HG03066 (cell line): ENCODE measurements around the gene NDUFS2.
"Not testable (repeated sequence)": the region's sequence is repeated elsewhere in the genome, so short reads cannot be mapped to it uniquely, and the experiment has no call there.

ENCODE experiments used
- ATAC-seq: cut with Tn5 transposase; IDR thresholded peaks from one replicate; pipeline ENCODE4 v1.9.1; 2021; ENCODE audit warnings: low read depth; ENCODE audit not compliant: unreplicated experiment

The NDUFS2 gene

GRCh38 chr1:161216945-161217712 is 15.0 kb downstream of the NDUFS2 start:
- ATAC-seq: peak; percentile 94

DNA sequence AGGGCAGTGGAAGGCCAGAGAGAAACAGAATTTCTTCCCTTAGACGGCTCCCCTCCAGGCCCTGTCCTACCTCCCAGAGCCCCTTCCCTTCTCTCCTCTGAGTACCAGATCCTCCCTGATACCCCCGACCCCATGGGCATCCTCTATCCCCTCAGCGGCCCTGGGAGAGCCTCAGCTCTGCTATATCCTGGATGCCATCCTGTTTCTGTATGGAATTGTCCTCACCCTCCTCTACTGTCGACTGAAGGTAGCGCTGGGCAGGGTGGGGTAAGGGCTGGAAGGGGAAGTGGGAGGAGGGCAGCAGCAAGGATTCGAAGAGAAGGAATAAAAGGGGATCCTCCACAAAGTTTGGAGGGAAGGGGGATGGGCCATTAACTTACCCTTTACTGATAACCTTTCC is 15.7 kb downstream of the NDUFS2 start:
- no peak for ATAC-seq

- ATAC-seq: no peak
Observed at GRCh38 chr1:161218301-161219077, 16.3 kb downstream of the NDUFS2 start.

GRCh38 chr1:161219078-161219892 is 17.1 kb downstream of the NDUFS2 start:
- ATAC-seq: no peak

DNA sequence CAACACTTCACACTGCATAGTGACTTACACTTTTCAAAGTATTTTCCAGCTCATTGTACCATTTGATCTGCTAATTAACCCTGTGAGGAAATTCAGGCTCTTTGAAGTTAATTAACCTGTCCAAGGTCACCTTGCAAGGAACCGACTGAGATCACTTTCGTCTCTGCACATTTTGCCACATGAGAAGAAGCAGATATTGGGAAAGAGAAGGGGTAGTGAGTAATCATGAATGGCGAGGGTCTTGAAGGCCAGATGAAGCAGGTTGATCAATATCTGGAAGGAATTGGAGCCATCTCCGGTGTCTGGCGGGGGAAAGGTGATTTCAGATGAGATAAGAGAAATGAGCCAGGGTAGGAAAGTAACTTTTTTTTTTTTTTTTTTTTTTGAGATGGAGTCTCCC is 17.8 kb downstream of the NDUFS2 start:
- no peak for ATAC-seq

DNA sequence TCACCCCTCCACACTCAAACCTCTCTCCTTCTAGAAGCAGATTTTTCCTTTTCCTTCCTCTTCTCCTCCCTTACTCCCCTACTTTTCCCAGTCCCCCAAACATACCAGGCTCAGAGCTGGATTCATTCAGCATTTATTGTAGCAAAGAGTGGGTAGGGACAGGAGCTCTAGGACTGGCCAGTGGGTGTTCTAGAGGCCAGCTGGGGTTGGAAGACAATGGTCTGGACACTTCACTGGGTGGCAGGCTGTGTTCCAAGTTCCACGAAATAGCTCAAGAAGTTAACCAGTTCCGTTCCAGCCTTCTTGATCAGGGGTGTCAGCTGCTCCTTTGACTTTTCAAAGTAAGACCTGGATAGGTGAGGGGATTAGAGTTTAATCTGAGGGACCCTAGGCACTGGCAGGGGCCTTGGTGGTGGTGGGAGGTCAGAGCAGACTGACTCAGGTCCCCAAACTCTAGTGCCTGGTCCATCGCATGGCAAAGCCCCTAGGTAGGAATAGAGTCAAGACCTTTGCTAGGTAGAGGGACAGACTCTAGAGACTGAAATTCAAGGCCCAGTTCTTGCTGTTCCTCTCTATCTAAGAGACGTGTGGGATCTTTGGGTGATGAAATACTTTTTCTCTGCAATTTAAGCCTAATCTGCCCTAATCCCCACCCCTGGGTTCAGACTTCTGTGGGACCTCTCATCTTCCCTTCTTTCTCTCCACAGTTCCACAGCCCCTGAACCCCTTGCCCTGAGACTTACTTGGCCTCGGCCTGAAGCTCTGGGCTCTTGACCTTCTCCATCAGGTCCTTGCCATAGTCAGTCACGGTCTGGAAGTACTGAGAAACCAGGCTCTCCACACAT is 20.2 kb downstream of the NDUFS2 start:
- no peak for ATAC-seq

DNA sequence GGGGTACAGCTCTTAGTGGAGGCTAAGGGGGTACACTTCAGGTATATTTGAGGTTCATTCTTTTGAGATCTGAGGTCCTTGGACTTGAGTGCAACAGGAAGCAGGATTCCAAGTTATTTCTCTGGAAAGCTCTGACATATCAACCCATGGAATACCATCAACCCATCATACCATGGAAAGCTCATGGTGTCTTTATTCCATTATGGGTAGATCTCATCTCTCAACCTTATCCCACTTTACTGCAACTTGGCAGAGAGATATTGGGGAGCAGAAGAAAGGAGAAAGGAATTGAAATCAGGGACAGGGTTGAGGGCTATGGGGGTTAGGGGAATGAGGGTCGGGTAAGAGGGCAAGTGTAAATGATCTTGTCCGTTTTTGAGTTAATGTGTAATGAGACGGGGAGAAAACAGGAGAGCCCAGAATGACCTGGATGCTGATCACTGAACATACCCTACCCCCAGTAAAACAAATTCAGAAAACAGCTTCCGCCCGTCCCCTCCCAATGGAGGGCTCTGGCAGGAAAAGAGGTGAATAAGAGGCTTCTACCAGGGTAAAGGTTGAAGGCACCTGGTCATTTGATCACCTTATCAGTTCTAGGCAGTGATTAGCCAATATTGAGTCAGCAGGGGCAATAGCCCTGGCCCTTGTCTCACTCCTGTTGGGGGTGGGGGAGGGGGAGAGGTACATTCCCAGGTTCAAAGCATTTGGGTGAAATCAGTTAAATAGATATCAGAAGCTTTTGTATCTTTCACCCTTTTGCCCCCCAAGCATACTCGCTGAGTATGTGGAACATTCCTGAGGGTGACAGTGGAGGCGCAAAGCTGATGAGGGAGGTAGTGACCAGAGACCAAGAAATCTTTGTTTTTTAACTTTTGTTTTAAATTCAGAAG is 21.9 kb downstream of the NDUFS2 start:
- ATAC-seq: no peak

- ATAC-seq: not testable (repeated sequence)
Observed at GRCh38 chr1:161224695-161225087, 22.5 kb downstream of the NDUFS2 start.

DNA sequence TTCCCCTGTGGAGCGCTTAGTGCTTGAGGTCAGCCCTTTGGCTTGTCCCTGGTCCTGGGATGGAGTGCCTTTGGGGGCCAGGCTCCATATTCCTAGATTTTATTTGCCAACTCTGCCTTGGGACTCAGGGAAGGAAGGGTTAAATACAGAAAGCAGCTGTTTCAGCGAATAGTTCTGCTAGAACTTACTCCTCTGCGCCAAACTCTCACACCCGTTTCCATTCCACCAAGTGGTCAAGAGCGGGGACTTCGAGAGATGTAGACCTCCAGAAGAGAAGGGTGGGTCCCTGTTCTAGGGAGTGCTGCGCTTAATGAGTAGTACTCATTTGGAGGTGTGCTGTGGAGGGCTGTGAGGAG is 23.0 kb downstream of the NDUFS2 start:
- ATAC-seq: no peak

DNA sequence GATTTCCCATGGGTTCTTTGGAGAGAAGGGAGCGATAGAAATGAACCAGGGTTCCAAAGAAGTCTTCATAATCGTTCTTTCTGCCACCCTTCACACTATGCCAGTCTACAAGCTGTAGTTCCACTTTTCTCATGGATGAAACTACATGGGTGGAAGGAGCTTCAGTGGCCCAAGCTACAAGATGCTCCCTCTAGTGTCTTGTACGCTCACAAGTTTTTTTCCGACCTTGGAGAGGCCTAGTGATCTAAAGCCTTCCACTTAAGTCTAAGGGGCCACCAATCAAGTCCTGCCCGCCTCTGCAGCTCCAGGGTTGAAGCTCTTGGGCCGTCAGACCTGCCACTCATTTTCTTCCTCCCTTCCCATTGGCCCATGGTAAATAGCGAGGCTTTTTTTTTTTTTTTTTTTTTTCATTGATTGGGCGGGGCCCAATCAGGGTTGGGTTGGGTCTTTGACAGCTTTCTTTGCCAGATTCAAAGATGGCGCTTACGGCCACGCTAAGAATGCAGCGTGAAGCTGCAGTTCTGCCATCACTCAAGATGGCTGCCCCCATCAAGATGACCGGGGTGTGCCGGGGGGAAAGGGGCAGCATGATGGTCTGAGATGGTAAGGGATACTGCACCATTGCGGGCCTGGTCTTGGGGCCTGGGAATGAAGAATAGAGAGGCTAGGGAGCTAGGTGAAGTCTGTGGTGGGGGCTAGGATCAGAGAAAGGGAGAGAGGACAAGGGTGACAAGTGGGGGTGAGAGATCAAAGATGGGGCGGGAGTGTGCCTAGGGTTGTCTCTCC is 23.6 kb downstream of the NDUFS2 start, which contains the start of gene TOMM40L:
Gene TOMM40L, plus strand, starts transcription at position 527 of the 786 bp plus-strand sequence. CDS start 430 bp downstream, outside the sequence.
- ATAC-seq: peak; percentile 94

- no peak for ATAC-seq
Observed at GRCh38 chr1:161226320-161226711, 24.1 kb downstream of the NDUFS2 start.

- ATAC-seq: no peak
Observed at GRCh38 chr1:161226759-161227158, 24.6 kb downstream of the NDUFS2 start.

- no peak for ATAC-seq
Observed at GRCh38 chr1:161227196-161227871, 25.2 kb downstream of the NDUFS2 start.

- no peak for ATAC-seq
Observed at GRCh38 chr1:161228032-161228431, 25.9 kb downstream of the NDUFS2 start.

DNA sequence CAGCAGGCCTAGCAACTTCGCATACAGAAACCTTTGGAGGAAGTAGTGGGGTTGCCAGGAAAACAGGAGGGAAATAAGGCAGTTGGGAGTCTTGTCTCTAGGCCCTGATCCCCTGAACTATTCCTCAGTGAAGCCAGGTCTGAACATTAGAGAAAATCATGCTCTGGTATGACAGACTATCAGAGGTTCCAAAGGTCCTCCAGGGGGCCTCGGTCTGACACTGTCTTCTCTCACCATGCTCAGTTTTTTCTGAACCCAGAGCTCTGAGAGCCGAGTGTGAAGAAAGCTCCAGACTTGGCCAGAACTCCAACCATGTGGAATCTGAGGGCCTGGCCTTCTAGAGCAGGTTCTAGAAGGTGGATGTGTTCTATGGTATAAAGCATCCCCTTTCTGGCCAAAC is 27.7 kb downstream of the NDUFS2 start:
- no peak for ATAC-seq

DNA sequence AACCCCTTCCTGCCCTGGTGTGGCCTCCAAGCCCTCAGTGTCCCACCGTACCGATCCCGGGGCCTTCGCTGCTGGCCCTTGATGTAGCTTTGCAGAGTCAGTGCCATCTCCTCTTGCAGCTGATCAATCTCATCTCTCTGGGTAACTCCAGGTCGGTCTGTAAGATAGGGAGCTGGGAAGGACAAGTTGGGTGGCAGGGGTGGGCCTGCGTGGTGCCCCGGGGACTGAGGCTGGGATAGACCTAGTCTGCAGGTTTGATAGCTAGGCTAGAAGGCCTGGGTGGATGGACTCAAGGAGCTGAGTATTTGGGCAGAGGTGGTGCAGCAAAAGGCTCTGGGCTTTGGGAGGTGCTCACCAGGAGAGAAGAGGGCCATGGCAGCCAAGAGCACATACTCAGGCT is 28.6 kb downstream of the NDUFS2 start:
- ATAC-seq: no peak

GRCh38 chr1:161233102-161233501 is 30.9 kb downstream of the NDUFS2 start:
- ATAC-seq: no peak
